ENCODE data around the gene SLIT3. TPM values are rescaled to one million over a fixed set of nuclear protein-coding genes. Genes with fewer than 3 reads are reported as not detected.

SLIT3 gene
- total RNA-seq, 6 donors from 2014 or later = 10.8 to 57.3 (median 32.2) TPM

GRCh38 chr5:168714046-168714445 is 586.9 kb downstream of the SLIT3 start:
- TF ChIP-seq CTCF (IDR thresholded peaks at IDR 0.05) (no peak), POLR2AphosphoS5 (IDR thresholded peaks at IDR 0.05) (no peak), POLR2A (IDR thresholded peaks at IDR 0.05) (no peak), EP300 (IDR thresholded peaks at IDR 0.05) (no peak)
- 51 to 75% methylated on average over 4 of the region's 4 CpGs for WGBS, 2 donors
- H3K9me3 ChIP-seq = no peaks in the 10 kb centered on the region

GRCh38 chr5:168713051-168713450 is 587.9 kb downstream of the SLIT3 start:
- no peaks in the 10 kb centered on the region for H3K36me3 ChIP-seq
- no peaks in the 10 kb centered on the region for H3K27me3 ChIP-seq
- DNase-seq = no peak
- TF ChIP-seq POLR2AphosphoS5 (IDR thresholded peaks at IDR 0.05) (no peak), EP300 (IDR thresholded peaks at IDR 0.05) (no peak), CTCF (IDR thresholded peaks at IDR 0.05) (no peak), POLR2A (IDR thresholded peaks at IDR 0.05) (no peak)
- no peak for ATAC-seq (ENCODE audit: low FRiP score in 2 of 2)
- no peaks in the 10 kb centered on the region for H3K4me1 ChIP-seq
- H3K4me3 ChIP-seq = no peak overlapping the region
- H3K27ac ChIP-seq = no peak overlapping the region
- 63 to 77% methylated on average over 8 to 10 of the region's 10 CpGs for WGBS, 2 donors
- no peaks in the 10 kb centered on the region for H3K9me3 ChIP-seq

More at GRCh38 chr5:168714046-168714445, 586.9 kb downstream of the SLIT3 start:
- Histone ChIP-seq H3K27me3 (no peaks in the 10 kb centered on the region), H3K4me1 (no peaks in the 10 kb centered on the region), H3K27ac (no peak overlapping the region), H3K36me3 (no peaks in the 10 kb centered on the region), H3K4me3 (no peak overlapping the region)
- DNase-seq (no peak), ATAC-seq (ENCODE audit: low FRiP score in 2 of 2) (no peak)

GRCh38 chr5:168712280-168712924 is 588.5 kb downstream of the SLIT3 start:
- H3K27ac ChIP-seq = no peak overlapping the region

GRCh38 chr5:168710706-168711105 is 590.2 kb downstream of the SLIT3 start:
- WGBS, 2 donors = 86 to 89% methylated on average over 5 to 9 of the region's 9 CpGs
- DNase-seq = peak in 1 of 2 donors; percentile 32
- H3K27ac ChIP-seq = no peak overlapping the region

More at GRCh38 chr5:168712280-168712924, 588.5 kb downstream of the SLIT3 start:
- H3K4me1 ChIP-seq = no peaks in the 10 kb centered on the region
- H3K27me3 ChIP-seq = no peaks in the 10 kb centered on the region
- DNase-seq (no peak), ATAC-seq (ENCODE audit: low FRiP score in 2 of 2) (peak in 1 of 2 donors; percentile 75)
- H3K9me3 ChIP-seq = no peaks in the 10 kb centered on the region
- H3K4me3 ChIP-seq = no peak overlapping the region
- H3K36me3 ChIP-seq = no peaks in the 10 kb centered on the region
- WGBS, 2 donors = 66 to 71% methylated on average over 11 of the region's 11 CpGs
- TF ChIP-seq POLR2AphosphoS5 (IDR thresholded peaks at IDR 0.05) (no peak), CTCF (IDR thresholded peaks at IDR 0.05) (no peak), POLR2A (IDR thresholded peaks at IDR 0.05) (no peak), EP300 (IDR thresholded peaks at IDR 0.05) (no peak)

More at GRCh38 chr5:168710706-168711105, 590.2 kb downstream of the SLIT3 start:
- TF ChIP-seq POLR2A (IDR thresholded peaks at IDR 0.05) (no peak), EP300 (IDR thresholded peaks at IDR 0.05) (no peak), CTCF (IDR thresholded peaks at IDR 0.05) (no peak), POLR2AphosphoS5 (IDR thresholded peaks at IDR 0.05) (no peak)
- no peaks in the 10 kb centered on the region for H3K9me3 ChIP-seq
- no peaks in the 10 kb centered on the region for H3K36me3 ChIP-seq
- H3K4me3 ChIP-seq = no peak overlapping the region
- no peaks in the 10 kb centered on the region for H3K4me1 ChIP-seq
- no peak for ATAC-seq (ENCODE audit: low FRiP score in 2 of 2)
- H3K27me3 ChIP-seq = no peaks in the 10 kb centered on the region
